HEK293T (cell line): ENCODE results near the gene GRM4.

Experiments
- CTCF ChIA-PET: fragments of 350-600 bp; formaldehyde crosslinking; extraction: SDS; loops from one replicate; lab custom pipeline; 2021; ENCODE audit warnings: antibody characterized with exemption, inconsistent platforms; lab: Yijun Ruan, JAX
- POLR2A ChIA-PET: fragments of 350-600 bp; formaldehyde crosslinking; extraction: SDS; loops from one replicate; lab custom pipeline; 2020; ENCODE audit warnings: antibody characterized with exemption, inconsistent platforms; lab: Yijun Ruan, JAX
- DNase-seq: peaks from one replicate; pipeline ENCODE4 v3.0.0; 2012; ENCODE audit warnings: mixed read lengths; ENCODE audit errors: extremely low spot score
- ARNT ChIP-seq: fragments of 450-650 bp; IDR thresholded peaks from 2 replicates; pipeline ENCODE4 v1.6.1; 2017; ENCODE audit warnings: mild to moderate bottlenecking
- BHLHE40 ChIP-seq: fragments of 450-650 bp; IDR thresholded peaks from 2 replicates; pipeline ENCODE4 v1.6.1; 2016; ENCODE audit warnings: mild to moderate bottlenecking, moderate library complexity, borderline replicate concordance
- CTBP1 ChIP-seq: fragments of 450-650 bp; IDR thresholded peaks from 2 replicates; pipeline ENCODE4 v1.6.1; 2016; ENCODE audit warnings: borderline replicate concordance
- ELF4 ChIP-seq: fragments of 450-650 bp; IDR thresholded peaks from 2 replicates; pipeline ENCODE4 v1.6.1; 2017; ENCODE audit warnings: antibody characterized with exemption
- FOXA1 ChIP-seq: fragments of 450-650 bp; IDR thresholded peaks from 2 replicates; pipeline ENCODE4 v1.6.1; 2016; ENCODE audit warnings: mild to moderate bottlenecking
- FOXK2 ChIP-seq: fragments of 450-650 bp; IDR thresholded peaks from 2 replicates; pipeline ENCODE4 v1.6.1; 2016; ENCODE audit warnings: mild to moderate bottlenecking
- FOXM1 ChIP-seq: fragments of 450-650 bp; IDR thresholded peaks from 2 replicates; pipeline ENCODE4 v1.6.1; 2017; ENCODE audit warnings: mild to moderate bottlenecking, borderline replicate concordance
- HDGF ChIP-seq: fragments of 450-650 bp; IDR thresholded peaks from 2 replicates; pipeline ENCODE4 v1.6.1; 2017; ENCODE audit warnings: antibody characterized with exemption, borderline replicate concordance
- L3MBTL2 ChIP-seq: fragments of 450-650 bp; conservative IDR thresholded peaks from 2 replicates; pipeline ENCODE4 v1.6.1; 2016; ENCODE audit warnings: mild to moderate bottlenecking
- LEF1 ChIP-seq: fragments of 450-650 bp; IDR thresholded peaks from 2 replicates; pipeline ENCODE4 v1.6.1; 2017; ENCODE audit warnings: mild to moderate bottlenecking, borderline replicate concordance
- NFRKB ChIP-seq: fragments of 450-650 bp; IDR thresholded peaks from 2 replicates; pipeline ENCODE4 v1.6.1; 2016; ENCODE audit warnings: mild to moderate bottlenecking, moderate library complexity
- SP1 ChIP-seq: fragments of 450-650 bp; IDR thresholded peaks from 2 replicates; pipeline ENCODE4 v1.6.1; 2017
- SUZ12 ChIP-seq: fragments of 450-650 bp; IDR thresholded peaks from 2 replicates; pipeline ENCODE4 v1.6.1; 2016; ENCODE audit warnings: mild to moderate bottlenecking
- TARDBP ChIP-seq: fragments of 450-650 bp; IDR thresholded peaks from 2 replicates; pipeline ENCODE4 v1.6.1; 2016
- ZNF384 ChIP-seq: fragments of 450-650 bp; IDR thresholded peaks from 2 replicates; pipeline ENCODE4 v1.6.1; 2016
- TF ChIP-seq, protein P1 (sequence below): fragments of 450-650 bp; IDR thresholded peaks from 2 replicates; pipeline ENCODE4 v1.6.1; 2016

The GRM4 gene

DNA sequence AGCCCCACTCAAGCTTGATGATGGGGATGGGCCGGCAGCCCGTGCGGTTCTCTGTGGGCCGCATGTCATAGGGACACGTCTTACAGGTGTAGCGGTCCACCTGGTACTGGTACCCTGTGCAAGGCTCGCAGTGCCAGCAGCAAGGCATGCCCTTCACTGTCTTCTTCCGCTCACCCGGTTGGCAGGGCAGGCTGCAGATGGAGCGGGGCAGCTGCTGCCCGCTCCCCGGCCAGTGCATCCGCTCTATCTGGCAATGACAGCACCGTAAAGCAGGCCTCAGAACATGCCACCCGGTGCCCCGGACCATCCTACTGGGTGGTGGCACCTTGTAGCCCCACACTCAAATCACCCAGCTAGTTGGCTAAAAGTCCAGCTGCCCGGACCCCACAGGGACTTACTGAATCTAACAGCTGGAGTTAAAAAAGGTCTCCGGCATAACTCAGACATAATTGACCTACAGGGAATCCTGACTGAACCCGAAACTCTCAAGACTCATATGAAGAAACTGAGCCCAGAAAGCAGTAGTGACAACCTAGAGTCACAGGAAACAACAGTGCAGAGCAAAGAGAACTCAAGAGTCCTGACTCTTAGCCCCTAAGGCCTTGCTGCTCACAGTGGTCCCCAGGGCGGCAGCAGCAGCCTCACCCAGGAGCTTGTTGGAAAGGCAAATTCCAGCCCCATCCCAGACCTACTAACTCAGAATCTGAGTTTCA is 109.4 kb downstream of the GRM4 start:
- ChIA-PET POLR2A (no interaction called here), CTCF (interaction anchor here (1.2 kb wide), 1 partner anchor 265 kb away, joined by 3 read pairs; no protein-coding TSS in a partner anchor)
- TF ChIP-seq BHLHE40: no peak
- no peak for TF ChIP-seq SP1
- no peak for TF ChIP-seq SUZ12
- TF ChIP-seq ARNT: no peak
- no peak for TF ChIP-seq NFRKB
- no peak for TF ChIP-seq CTBP1
- TF ChIP-seq ELF4: no peak
- TF ChIP-seq FOXA1: no peak
- TF ChIP-seq LEF1: no peak
- no peak for TF ChIP-seq TARDBP
- DNase-seq: no peak

DNA sequence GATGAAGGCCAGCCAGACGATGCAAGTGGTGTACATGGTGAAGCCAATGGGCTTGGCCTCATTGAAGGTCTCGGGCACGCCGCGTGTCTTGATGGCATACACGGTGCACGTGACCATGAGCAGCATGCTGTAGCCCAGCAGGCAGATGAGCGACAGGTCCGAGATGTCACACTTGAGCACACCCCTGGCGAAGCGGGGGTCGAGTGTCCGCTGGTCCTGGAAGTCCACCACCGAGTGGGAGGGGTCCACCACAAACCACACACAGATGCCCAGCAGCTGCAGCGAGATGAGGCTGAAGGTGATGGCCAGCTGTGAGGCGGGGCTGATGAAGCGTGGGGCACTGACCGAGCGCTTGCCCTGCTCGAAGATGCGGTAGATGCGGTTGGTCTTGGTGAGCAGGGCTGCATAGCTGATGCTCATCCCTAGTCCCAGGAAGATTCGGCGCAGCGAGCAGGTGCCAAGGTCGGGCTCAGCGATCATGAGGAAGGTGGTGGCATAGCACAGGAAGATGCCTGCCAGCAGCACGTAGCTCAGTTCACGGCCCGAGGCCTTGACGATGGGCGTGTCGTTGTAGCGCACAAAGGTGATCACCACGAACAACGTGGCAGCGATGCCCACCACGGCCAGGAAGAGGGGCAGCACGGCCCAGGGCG is 110.1 kb downstream of the GRM4 start:
- no peak for DNase-seq
- ChIA-PET POLR2A (no interaction called here), CTCF (no interaction called here)
- no peak for TF ChIP-seq HDGF
- no peak for TF ChIP-seq FOXM1
- TF ChIP-seq BHLHE40: no peak
- no peak for TF ChIP-seq LEF1
- no peak for TF ChIP-seq TARDBP
- TF ChIP-seq SP1: no peak
- TF ChIP-seq NFRKB: no peak
- no peak for TF ChIP-seq L3MBTL2
- no peak for TF ChIP-seq ARNT
- no peak for TF ChIP-seq CTBP1
- no peak for TF ChIP-seq FOXA1
- TF ChIP-seq ZNF384: no peak
- TF ChIP-seq, protein P1, sequence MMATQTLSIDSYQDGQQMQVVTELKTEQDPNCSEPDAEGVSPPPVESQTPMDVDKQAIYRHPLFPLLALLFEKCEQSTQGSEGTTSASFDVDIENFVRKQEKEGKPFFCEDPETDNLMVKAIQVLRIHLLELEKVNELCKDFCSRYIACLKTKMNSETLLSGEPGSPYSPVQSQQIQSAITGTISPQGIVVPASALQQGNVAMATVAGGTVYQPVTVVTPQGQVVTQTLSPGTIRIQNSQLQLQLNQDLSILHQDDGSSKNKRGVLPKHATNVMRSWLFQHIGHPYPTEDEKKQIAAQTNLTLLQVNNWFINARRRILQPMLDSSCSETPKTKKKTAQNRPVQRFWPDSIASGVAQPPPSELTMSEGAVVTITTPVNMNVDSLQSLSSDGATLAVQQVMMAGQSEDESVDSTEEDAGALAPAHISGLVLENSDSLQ: no peak
- no peak for TF ChIP-seq ELF4
- no peak for TF ChIP-seq FOXK2
- TF ChIP-seq SUZ12: no peak

DNA sequence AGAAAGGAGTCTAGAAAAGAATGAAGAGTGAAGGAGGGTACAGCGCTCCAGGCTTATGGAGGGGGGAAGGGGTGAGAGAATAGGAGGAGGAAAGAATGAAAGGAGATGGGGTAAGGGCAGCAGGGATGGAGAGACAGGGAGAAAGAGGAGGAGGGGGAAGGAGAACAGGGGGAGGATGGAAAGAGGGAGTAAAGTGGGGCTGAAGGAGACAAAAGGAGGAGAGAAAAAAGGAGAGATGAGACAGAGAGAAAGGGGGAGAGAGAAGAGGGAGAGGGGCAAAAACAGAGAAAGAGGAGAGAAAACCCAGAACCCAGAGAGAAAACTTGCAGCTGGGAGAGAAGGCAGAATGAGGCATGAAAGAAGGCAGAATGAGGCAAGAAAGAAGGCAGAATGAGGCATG is 110.7 kb downstream of the GRM4 start:
- ChIA-PET CTCF (no interaction called here), POLR2A (no interaction called here)
- TF ChIP-seq, protein P1: no peak
- TF ChIP-seq BHLHE40: no peak
- TF ChIP-seq ELF4: no peak
- no peak for TF ChIP-seq SP1
- no peak for TF ChIP-seq ARNT
- TF ChIP-seq NFRKB: no peak
- no peak for TF ChIP-seq LEF1
- TF ChIP-seq ZNF384: no peak
- no peak for TF ChIP-seq FOXA1
- no peak for TF ChIP-seq L3MBTL2
- TF ChIP-seq HDGF: no peak
- TF ChIP-seq TARDBP: no peak
- no peak for TF ChIP-seq FOXK2
- DNase-seq: no peak

DNA sequence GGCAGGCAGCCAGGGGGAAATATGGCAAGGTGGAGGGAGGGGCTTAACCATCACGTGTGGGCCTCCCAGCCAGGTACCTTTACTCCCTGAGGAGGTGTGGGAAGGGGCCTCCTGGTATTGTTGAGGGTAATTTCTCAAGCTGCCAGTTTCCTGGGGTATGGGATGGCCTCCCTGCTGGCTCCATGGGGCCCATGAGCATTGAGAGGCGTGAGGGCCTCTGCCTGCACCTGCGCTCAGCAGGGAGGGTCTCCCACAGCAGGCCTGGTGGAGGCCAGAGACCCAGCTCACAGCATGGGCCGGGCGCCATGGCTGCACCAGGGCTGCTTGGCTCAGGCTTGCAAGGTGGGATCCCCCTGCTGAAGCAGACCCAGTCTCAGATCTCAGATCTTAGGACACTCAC is 113.0 kb downstream of the GRM4 start:
- CTCF ChIA-PET: no interaction called here
- DNase-seq: no peak
- no peak for TF ChIP-seq FOXA1
- no peak for TF ChIP-seq SP1
- TF ChIP-seq SUZ12: no peak
- TF ChIP-seq L3MBTL2: no peak
- POLR2A ChIA-PET: no interaction called here

DNA sequence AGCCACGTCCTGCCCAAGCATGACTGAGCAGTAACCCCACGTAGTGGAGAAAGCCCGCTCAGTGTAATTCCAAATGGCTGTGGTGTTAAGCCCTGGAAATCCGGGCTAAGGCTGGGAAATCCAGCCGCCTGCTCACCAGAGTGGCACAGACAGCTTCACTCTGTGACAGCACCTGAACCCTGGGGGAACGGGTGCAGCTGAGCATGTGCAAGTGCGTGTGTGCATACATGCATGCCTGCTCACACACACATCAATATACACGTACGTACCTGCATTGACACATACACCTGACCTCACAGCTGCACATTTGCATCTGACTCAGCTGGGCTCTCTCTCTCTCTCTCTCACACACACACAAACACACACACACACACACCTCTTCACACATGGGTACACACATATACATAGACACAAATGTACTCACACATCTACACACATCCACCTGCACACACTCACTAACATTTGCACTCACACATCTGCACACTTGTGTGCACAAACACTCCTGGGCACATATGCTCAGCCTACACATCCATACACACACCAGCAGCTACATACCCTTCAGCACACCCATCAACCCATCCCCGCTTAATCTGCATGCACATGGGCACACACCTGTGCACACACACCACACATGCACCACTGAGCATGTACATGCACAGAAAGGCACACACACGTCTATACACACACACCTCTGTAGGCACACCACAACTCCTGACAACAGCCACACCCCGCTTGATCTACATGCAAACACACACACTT is 114.1 kb downstream of the GRM4 start:
- ChIA-PET CTCF (interaction anchor here (1.1 kb wide), 1 partner anchor 16 kb away, joined by 4 read pairs; no protein-coding TSS in a partner anchor), POLR2A (no interaction called here)
- no peak for TF ChIP-seq ELF4
- TF ChIP-seq LEF1: no peak
- TF ChIP-seq FOXM1: no peak
- TF ChIP-seq L3MBTL2: no peak
- no peak for TF ChIP-seq NFRKB
- no peak for TF ChIP-seq ZNF384
- TF ChIP-seq HDGF: no peak
- no peak for TF ChIP-seq CTBP1
- no peak for TF ChIP-seq BHLHE40
- TF ChIP-seq SUZ12: no peak
- no peak for DNase-seq

DNA sequence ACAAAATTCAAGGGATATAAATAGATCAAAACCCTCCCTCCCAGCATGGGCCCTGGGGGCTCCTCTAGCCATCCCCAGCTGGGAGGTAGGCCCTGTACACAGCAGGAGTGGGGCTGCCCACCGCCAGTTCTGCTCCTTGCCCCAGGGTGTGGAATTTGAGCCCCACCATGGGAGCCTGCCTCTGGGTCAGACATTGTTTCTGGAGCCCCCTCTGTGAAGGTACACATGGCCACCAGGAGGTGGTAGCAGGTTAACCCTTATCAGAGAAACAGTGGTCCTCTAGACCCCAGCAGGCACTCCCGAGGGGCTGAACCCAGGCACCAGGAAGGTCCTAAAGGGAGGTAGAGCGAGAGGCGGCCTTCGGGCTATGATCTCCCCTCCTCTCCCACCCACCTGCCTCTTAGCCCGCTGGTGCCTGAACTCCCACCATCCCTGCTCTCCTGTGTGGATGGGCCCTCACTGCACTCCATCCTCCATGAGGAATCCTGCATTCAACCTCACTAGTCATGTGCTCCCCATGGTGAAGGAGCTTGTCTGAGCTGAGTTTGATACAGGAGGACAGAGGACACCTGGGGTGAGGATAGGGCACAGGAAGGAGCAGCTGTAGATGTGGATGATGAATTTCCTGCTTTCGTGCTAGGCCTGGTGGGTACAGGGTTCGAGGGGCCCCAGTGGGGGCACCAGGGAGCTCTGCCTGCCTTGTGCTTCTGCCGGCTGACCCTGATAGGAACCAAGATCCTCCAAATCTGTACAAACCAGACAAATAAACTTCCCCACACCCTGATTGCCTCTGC is 114.9 kb downstream of the GRM4 start:
- ChIA-PET POLR2A (no interaction called here), CTCF (interaction anchor here (1.1 kb wide), 1 partner anchor 17 kb away, joined by 4 read pairs; no protein-coding TSS in a partner anchor)
- DNase-seq: no peak
- TF ChIP-seq L3MBTL2: no peak
- no peak for TF ChIP-seq CTBP1
- TF ChIP-seq BHLHE40: no peak
- no peak for TF ChIP-seq HDGF
- TF ChIP-seq FOXM1: no peak
- TF ChIP-seq FOXK2: no peak
- TF ChIP-seq ARNT: no peak
